Chondrocyte (in vitro differentiated cells): Measurements from ENCODE around the gene TENM3. TPM values are rescaled to one million over a fixed set of nuclear protein-coding genes. Genes with fewer than 3 reads are reported as not detected.

Experiments used
- DNase-seq: peaks from one replicate; pipeline ENCODE4 v3.0.0; 2021; ENCODE audit warnings: mixed read lengths, low spot score
- H3K27ac Mint-ChIP-seq: one replicate; pipeline ENCODE4 v1.8.0; 2021; ENCODE audit warnings: mild to moderate bottlenecking, moderate library complexity, mixed read lengths; ENCODE audit not compliant: unreplicated experiment
- H3K27me3 Mint-ChIP-seq: 2 replicates; pipeline ENCODE4 v1.8.0; 2021; ENCODE audit warnings: low read depth, mixed read lengths
- H3K36me3 Mint-ChIP-seq: 2 replicates; pipeline ENCODE4 v1.8.0; 2021; ENCODE audit warnings: low read depth, mixed read lengths
- H3K4me1 Mint-ChIP-seq: 2 replicates; pipeline ENCODE4 v1.8.0; 2021; ENCODE audit warnings: low read depth, mild to moderate bottlenecking, mixed read lengths
- H3K4me3 Mint-ChIP-seq: one replicate; pipeline ENCODE4 v1.8.0; 2021; ENCODE audit warnings: mild to moderate bottlenecking, moderate library complexity, mixed read lengths; ENCODE audit not compliant: unreplicated experiment
- H3K9me3 Mint-ChIP-seq: 2 replicates; pipeline ENCODE4 v1.8.0; 2021; ENCODE audit warnings: low read depth, mixed read lengths
- total RNA-seq: library from RNA; stranded (reverse); gene quantifications from 3 replicates; pipeline ENCODE4 v1.2.1, GENCODE V29; 2021
- TF ChIP-seq, protein P1 (sequence below): fragments of 200-600 bp; sonication (generic); IDR thresholded peaks from 2 replicates; pipeline ENCODE4 v1.5.0; 2021; ENCODE audit warnings: antibody characterized with exemption, mild to moderate bottlenecking, moderate library complexity

TENM3 gene
- total RNA-seq, 1 donor from 2014 or later = 87.6 TPM

DNA sequence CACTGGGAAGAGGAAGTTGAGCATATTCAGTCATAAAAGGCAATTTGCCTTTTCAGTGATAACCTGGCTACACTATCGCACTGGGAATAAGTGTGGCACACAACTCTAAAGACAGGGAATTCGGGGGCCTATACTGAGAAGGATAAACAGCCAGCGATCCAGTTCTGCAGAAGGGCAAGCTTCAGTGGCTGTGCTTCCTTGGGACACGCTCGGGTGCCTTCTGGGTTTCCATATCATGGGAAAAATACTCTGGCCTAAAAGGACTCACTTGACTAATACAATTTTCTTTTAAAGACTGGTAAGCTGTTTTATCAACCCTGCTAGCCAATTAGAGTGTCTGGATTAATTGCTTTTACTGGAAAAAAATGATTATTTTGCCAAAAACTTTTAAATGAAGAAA lies 58.5 kb downstream of the TENM3 start:
- Mint-ChIP-seq H3K9me3 (no peaks in the 10 kb centered on the region), H3K4me3 (no peak overlapping the region), H3K27ac (no peak overlapping the region), H3K27me3 (no peaks in the 10 kb centered on the region), H3K4me1 (peaks cover 15% of the 10 kb centered on the region), H3K36me3 (no peaks in the 10 kb centered on the region)
- no peak for DNase-seq
- TF ChIP-seq, protein P1, sequence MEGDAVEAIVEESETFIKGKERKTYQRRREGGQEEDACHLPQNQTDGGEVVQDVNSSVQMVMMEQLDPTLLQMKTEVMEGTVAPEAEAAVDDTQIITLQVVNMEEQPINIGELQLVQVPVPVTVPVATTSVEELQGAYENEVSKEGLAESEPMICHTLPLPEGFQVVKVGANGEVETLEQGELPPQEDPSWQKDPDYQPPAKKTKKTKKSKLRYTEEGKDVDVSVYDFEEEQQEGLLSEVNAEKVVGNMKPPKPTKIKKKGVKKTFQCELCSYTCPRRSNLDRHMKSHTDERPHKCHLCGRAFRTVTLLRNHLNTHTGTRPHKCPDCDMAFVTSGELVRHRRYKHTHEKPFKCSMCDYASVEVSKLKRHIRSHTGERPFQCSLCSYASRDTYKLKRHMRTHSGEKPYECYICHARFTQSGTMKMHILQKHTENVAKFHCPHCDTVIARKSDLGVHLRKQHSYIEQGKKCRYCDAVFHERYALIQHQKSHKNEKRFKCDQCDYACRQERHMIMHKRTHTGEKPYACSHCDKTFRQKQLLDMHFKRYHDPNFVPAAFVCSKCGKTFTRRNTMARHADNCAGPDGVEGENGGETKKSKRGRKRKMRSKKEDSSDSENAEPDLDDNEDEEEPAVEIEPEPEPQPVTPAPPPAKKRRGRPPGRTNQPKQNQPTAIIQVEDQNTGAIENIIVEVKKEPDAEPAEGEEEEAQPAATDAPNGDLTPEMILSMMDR = no peak

DNA sequence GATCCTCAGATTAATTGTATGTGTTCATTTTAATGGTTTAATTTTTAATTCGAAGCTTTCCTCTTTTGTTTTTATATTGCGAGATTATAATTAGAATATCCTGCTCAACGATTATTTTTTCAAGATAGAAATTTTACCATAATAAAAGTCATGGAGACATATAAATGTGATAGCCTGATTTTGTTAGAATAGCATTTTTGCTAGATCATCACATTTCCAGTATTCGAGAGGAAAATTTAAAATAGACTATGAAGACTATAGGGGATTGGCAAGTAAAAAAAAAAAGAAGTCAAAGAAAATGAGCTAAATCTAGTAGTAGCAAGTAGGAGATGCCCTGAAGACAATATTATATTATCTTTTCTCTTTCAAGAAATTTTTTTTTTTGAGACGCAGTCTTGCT lies 60.6 kb downstream of the TENM3 start:
- TF ChIP-seq, protein P1 = no peak
- H3K9me3 Mint-ChIP-seq = no peaks in the 10 kb centered on the region
- no peak overlapping the region for H3K4me3 Mint-ChIP-seq
- H3K36me3 Mint-ChIP-seq = no peaks in the 10 kb centered on the region
- H3K27me3 Mint-ChIP-seq = no peaks in the 10 kb centered on the region
- H3K4me1 Mint-ChIP-seq = peaks cover 25% of the 10 kb centered on the region
- no peak overlapping the region for H3K27ac Mint-ChIP-seq
- DNase-seq = no peak

DNA sequence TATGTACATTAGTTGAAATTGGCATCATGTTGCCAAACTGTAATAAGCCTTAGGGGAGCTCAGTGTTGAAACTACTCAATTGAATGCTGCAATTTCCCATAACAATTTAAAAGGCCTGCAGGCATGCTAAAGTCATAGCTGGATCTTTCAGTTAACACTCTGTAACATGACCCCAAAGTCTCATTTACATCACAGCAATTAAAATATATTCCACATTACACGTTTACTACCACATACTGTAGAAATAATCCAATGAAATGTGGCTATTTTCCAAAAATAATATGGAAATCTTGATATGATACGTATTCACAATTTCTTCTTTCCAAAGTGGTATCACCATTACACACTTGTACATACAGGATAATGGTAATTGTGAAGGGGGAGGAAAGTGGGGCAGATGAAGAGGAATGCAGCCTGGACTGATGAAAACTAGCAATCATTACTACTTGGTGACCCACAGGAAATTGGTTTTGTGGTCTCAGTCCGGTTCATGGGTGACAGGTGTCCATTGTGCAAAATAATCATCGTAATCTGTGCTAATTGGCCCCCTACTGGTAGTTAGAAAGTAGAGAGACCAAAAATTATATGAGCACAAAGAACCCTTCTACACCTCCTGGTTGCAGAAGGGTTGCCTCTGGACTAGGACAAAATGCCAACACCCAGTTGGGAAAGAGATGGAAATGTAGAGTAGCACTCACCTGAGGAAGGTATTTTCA lies 63.7 kb downstream of the TENM3 start:
- Mint-ChIP-seq H3K4me3 (no peak overlapping the region), H3K27me3 (no peaks in the 10 kb centered on the region), H3K36me3 (peaks cover 1% of the 10 kb centered on the region), H3K4me1 (peaks cover 36% of the 10 kb centered on the region), H3K9me3 (peaks cover 5% of the 10 kb centered on the region), H3K27ac (peak overlapping the region; percentile 93)
- TF ChIP-seq, protein P1 = peak; percentile 55
- DNase-seq = no peak

DNA sequence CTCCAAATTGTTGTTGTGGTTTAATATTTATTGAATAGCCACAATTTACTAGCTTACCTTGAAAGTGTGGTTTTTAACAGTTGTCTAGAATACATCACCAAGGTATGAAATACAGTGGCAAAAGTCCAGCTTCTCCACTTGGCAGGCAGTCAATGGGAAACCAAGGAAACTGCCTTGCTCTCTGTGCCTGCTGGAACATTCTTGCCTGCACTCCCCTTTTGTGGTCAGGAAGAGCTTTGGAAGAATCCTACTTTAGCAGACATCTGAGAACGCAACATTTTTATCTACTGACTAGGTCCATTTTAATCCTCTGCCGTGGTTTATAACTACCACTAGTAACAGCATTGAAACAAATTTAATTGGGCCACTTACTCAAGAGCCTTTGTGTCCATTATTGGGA lies 64.5 kb downstream of the TENM3 start:
- H3K27me3 Mint-ChIP-seq = no peaks in the 10 kb centered on the region
- no peak for DNase-seq
- H3K36me3 Mint-ChIP-seq = peaks cover 1% of the 10 kb centered on the region
- H3K4me3 Mint-ChIP-seq = no peak overlapping the region
- H3K4me1 Mint-ChIP-seq = peaks cover 36% of the 10 kb centered on the region
- TF ChIP-seq, protein P1 = no peak
- peaks cover 5% of the 10 kb centered on the region for H3K9me3 Mint-ChIP-seq
- peak overlapping the region; percentile 93 for H3K27ac Mint-ChIP-seq

DNA sequence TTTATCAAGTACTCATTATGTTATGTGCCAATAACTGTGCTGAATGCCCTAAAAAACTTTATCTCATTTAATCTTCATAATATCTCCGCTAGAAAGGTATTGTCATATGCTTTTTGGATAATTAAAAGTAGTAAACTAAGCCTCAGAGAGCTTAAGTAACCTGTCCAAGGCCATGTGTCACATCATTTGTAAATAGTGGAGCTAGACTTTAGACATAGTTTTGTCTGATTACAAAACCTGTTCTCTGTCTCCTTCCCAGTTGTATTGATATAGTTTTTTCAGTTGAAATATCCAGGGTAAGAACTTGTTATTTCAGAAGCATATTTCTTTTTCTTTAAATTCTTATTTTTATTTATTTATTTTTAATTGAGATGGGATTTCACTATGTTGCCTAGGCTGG lies 66.7 kb downstream of the TENM3 start:
- Mint-ChIP-seq H3K36me3 (peaks cover 6% of the 10 kb centered on the region), H3K9me3 (peaks cover 16% of the 10 kb centered on the region), H3K27me3 (no peaks in the 10 kb centered on the region), H3K27ac (peak overlapping the region; percentile 93), H3K4me1 (peaks cover 36% of the 10 kb centered on the region), H3K4me3 (no peak overlapping the region)
- no peak for DNase-seq
- TF ChIP-seq, protein P1 = no peak
